ENCODE measurements around the gene TSN.

GRCh38 chr2:121736140-121736461, 19.4 kb upstream of the TSN start:
- TF ChIP-seq CTCF (IDR thresholded peaks at IDR 0.05) = no peak
- no peak for TF ChIP-seq TCF7L2 (IDR thresholded peaks at IDR 0.05; ENCODE audit: low read depth, low read length)
- no peak for TF ChIP-seq REST (IDR thresholded peaks at IDR 0.05; ENCODE audit: insufficient read depth in 1 of 2, low read depth in 2 of 2, low read length in 1 of 2)
- TF ChIP-seq POLR2AphosphoS5 (IDR thresholded peaks at IDR 0.05; ENCODE audit: low read depth, low read length) = no peak
- no peak for TF ChIP-seq SIN3A (IDR thresholded peaks at IDR 0.05; ENCODE audit: borderline replicate concordance, insufficient read depth, low read depth, low read length)
